GM12878 (cell line): Measurements from ENCODE around the gene PRKAR1A. TPM values are rescaled to one million over a fixed set of nuclear protein-coding genes. Genes with fewer than 3 reads are reported as not detected.

Experiments
- ATAC-seq: fragments of 200-7000 bp; cut with Tn5 transposase; 3 replicates; pipeline ENCODE4 v1.9.1; 2020; ENCODE audit warnings: mild to moderate bottlenecking, moderate library complexity
- BruUV-seq: library from RNA; stranded (reverse); fragments of 400-500 nt; replicated peaks from 2 replicates; lab custom pipeline; 2021; lab: Mats Ljungman, UMichigan
- CTCF ChIA-PET: fragments of 300-600 bp; sonication (Branson Sonifier 250); formaldehyde crosslinking; extraction: SDS; loops from one replicate; lab custom pipeline; 2021; ENCODE audit warnings: inconsistent platforms; lab: Yijun Ruan, JAX
- POLR2A ChIA-PET: fragments of 350-600 bp; formaldehyde crosslinking; extraction: SDS; loops from one replicate; lab custom pipeline; 2021; ENCODE audit warnings: inconsistent platforms; lab: Charles Lee
- RAD21 ChIA-PET: fragments of 300-600 bp; sonication (Branson Sonifier 250); formaldehyde crosslinking; loops from one replicate; lab custom pipeline; 2023; ENCODE audit warnings: antibody characterized with exemption; ENCODE audit not compliant: unreplicated experiment; lab: Charles Lee
- SMC1A ChIA-PET: fragments of 300-600 bp; sonication (Branson Sonifier 250); formaldehyde crosslinking; loops from one replicate; lab custom pipeline; 2023; ENCODE audit not compliant: unreplicated experiment, uncharacterized antibody; lab: Charles Lee
- DNase-seq: peaks from one replicate; pipeline ENCODE4 v3.0.0-alpha.2; 2011; ENCODE audit warnings: low read depth, low spot score
- FAIRE-seq: peaks from 3 replicates; lab custom pipeline; 2011; peaks lifted over from hg19 to GRCh38; lab: Jason Lieb, UNC
- H2AFZ ChIP-seq: 2 replicates; pipeline ENCODE4 v1.6.0; 2011; ENCODE audit warnings: low read depth, low read length, control low read depth; ENCODE audit not compliant: control insufficient read depth
- H3K27ac ChIP-seq: 2 replicates; pipeline ENCODE4 v1.5.1; 2011; ENCODE audit warnings: control low read depth; ENCODE audit not compliant: control insufficient read depth, insufficient read depth
- H3K27me3 ChIP-seq, 2 experiments: replicated peaks in 1 of 2; 2 replicates each; pipeline versions ENCODE4 v1.6.0 to v1.6.1; 2011; ENCODE audit warnings: low read length in 1 of 2; ENCODE audit not compliant: control insufficient read depth in 2 of 2, insufficient read depth in 2 of 2
- H3K36me3 ChIP-seq, 2 experiments: 2 replicates each; pipeline ENCODE4 v1.5.1; 2011; ENCODE audit warnings: low read length in 1 of 2; ENCODE audit not compliant: control insufficient read depth in 2 of 2, insufficient read depth in 2 of 2
- H3K4me1 ChIP-seq: 2 replicates; pipeline ENCODE4 v1.6.1; 2011; ENCODE audit warnings: mild to moderate bottlenecking, low read length, moderate library complexity, mixed read lengths; ENCODE audit not compliant: control insufficient read depth, insufficient read depth
- H3K4me2 ChIP-seq: 2 replicates; pipeline ENCODE4 v1.6.0; 2011; ENCODE audit warnings: control low read depth; ENCODE audit not compliant: control insufficient read depth, insufficient read depth
- H3K4me3 ChIP-seq: fragments of 200-600 bp; sonication (generic); 2 replicates; pipeline ENCODE4 v1.5.1; 2016
- H3K79me2 ChIP-seq: 2 replicates; pipeline ENCODE4 v1.6.0; 2011; ENCODE audit warnings: low read length; ENCODE audit not compliant: control insufficient read depth, insufficient read depth
- H3K9ac ChIP-seq: 2 replicates; pipeline ENCODE4 v1.8.0; 2011; ENCODE audit warnings: low read length, control low read depth, mixed read lengths; ENCODE audit not compliant: control insufficient read depth, insufficient read depth
- H3K9me3 ChIP-seq: replicated peaks from 3 replicates; pipeline ENCODE4 v1.5.1; 2011; ENCODE audit warnings: mild to moderate bottlenecking, low read length; ENCODE audit not compliant: control insufficient read depth, insufficient read depth
- H4K20me1 ChIP-seq: 2 replicates; pipeline ENCODE4 v1.6.0; 2011; ENCODE audit not compliant: control insufficient read depth, insufficient read depth
- DPF2 ChIP-seq: fragments of 450-650 bp; IDR thresholded peaks from 2 replicates; pipeline ENCODE4 v1.6.1; 2017; ENCODE audit warnings: mild to moderate bottlenecking
- FOXM1 ChIP-seq: IDR thresholded peaks from 2 replicates; pipeline ENCODE4 v1.6.1; 2012; ENCODE audit warnings: low read depth, mild to moderate bottlenecking, inconsistent platforms, low read length, moderate library complexity
- NR2C2 ChIP-seq: IDR thresholded peaks from 2 replicates; pipeline ENCODE4 v1.6.1; 2011; ENCODE audit warnings: borderline replicate concordance, low read depth; ENCODE audit not compliant: control insufficient read depth, insufficient read length
- POLR2AphosphoS2 ChIP-seq: IDR thresholded peaks from 2 replicates; pipeline ENCODE4 v1.6.1; 2011; ENCODE audit warnings: low read depth, mild to moderate bottlenecking, low read length, improper control_type of control experiment, moderate library complexity
- RUNX3 ChIP-seq: IDR thresholded peaks from 2 replicates; pipeline ENCODE4 v1.6.1; 2012; ENCODE audit warnings: low read length, inconsistent platforms
- SKIL ChIP-seq: fragments of 450-650 bp; IDR thresholded peaks from 2 replicates; pipeline ENCODE4 v1.6.1; 2017; ENCODE audit warnings: mild to moderate bottlenecking, low read depth, inconsistent platforms; ENCODE audit not compliant: poor library complexity, severe bottlenecking
- WGBS: methylation state at CpG from one replicate; pipeline ENCODE4 v1.1.6; 2016; ENCODE audit warnings: low lambda C conversion rate; ENCODE audit not compliant: insufficient replicate concordance, insufficient coverage; ENCODE audit errors: missing lambda C conversion rate; 5-methylcytosine and 5-hydroxymethylcytosine counted together
- in situ Hi-C: fragments of 300-500 bp; cut with MboI; formaldehyde crosslinking; loops from 9 replicates; pipeline ENCODE4 v1.14.3; 2018; ENCODE audit warnings: mixed read lengths
- intact Hi-C: fragments of 100-400 bp; cut with micrococcal nuclease; formaldehyde crosslinking; loops from one replicate; pipeline ENCODE4 v1.14.2; 2022; ENCODE audit not compliant: unreplicated experiment
- polyA plus RNA-seq, 11 experiments: library from polyadenylated mRNA; depleted of rRNA in 4 of 11; unstranded in 6 of 11; stranded (reverse) in 5 of 11; fragments of >200 nt; fragmentation: Nextera tagmentation in 4 of 11; fragmentation: Illumina TruSeq in 1 of 11; extraction: Ambion mirVana in 4 of 11; extraction: Trizol in 1 of 11; gene quantifications; 1 replicate in 1 of 11; 2 replicates in 10 of 11; pipeline versions ENCODE4 v1.2.1 to v1.2.3, GENCODE V29; 2011 to 2016; ENCODE audit warnings: inconsistent platforms in 2 of 11, missing spikeins in 2 of 11, low read depth in 1 of 11
- total RNA-seq, 4 experiments: library from RNA; depleted of rRNA in 3 of 4; stranded (reverse); fragments of >200 nt in 3 of 4; fragmentation: Illumina TruSeq in 1 of 4; extraction: Trizol in 1 of 4; gene quantifications; 2 replicates each; pipeline versions ENCODE4 v1.2.1 to v1.2.3, GENCODE V29; 2013 to 2021

The PRKAR1A gene
- total and polyA plus RNA-seq, 10 of the 15 experiments (the other 5 are each of a cell fraction or from before 2014, with no cell fraction given), result 29.1 to 200 (median 125) TPM

GRCh38 chr17:68531252-68531651, 19.0 kb downstream of the PRKAR1A start:
- Histone ChIP-seq H2AFZ (no peak overlapping the region), H3K36me3 (peaks cover 9 to 45% of the 10 kb centered on the region in 2 experiments), H3K9ac (no peak overlapping the region), H3K4me1 (no peaks in the 10 kb centered on the region), H3K79me2 (no peaks in the 10 kb centered on the region), H3K27me3 (no peaks in the 10 kb centered on the region), H3K4me2 (no peak overlapping the region), H3K4me3 (no peak overlapping the region), H3K27ac (no peak overlapping the region), H4K20me1 (no peaks in the 10 kb centered on the region), H3K9me3 (no peaks in the 10 kb centered on the region)
- intact Hi-C loops, result loop anchor here (5.0 kb wide), 1 partner anchor 701 kb away; no protein-coding TSS in a partner anchor
- BruUV-seq, result TSS peak; percentile 31
- FAIRE-seq (no peak), DNase-seq (no peak), ATAC-seq (no peak)
- POLR2A ChIA-PET, result interaction anchor here (0.5 kb wide), 1 partner anchor 224 kb away, joined by 3 read pairs; no protein-coding TSS in a partner anchor
- TF ChIP-seq FOXM1 (no peak), RUNX3 (no peak), NR2C2 (no peak)
- CTCF ChIA-PET, result interaction anchor here (1.5 kb wide), 1 partner anchor 34 kb away, joined by 3 read pairs; no protein-coding TSS in a partner anchor
- SMC1A ChIA-PET, result no interaction called here
- in situ Hi-C loops, result loop anchor here (10.0 kb wide), 1 partner anchor 714 kb away; no protein-coding TSS in a partner anchor
- RAD21 ChIA-PET, result interaction anchor here (1.4 kb wide), 1 partner anchor 16 kb away, joined by 3 read pairs; no protein-coding TSS in a partner anchor
- 98% methylated on average over 4 of the region's 4 CpGs for WGBS

- POLR2A ChIA-PET, result no interaction called here
- no peak overlapping the region for H3K27ac ChIP-seq
- no peaks in the 10 kb centered on the region for H3K79me2 ChIP-seq
- RAD21 ChIA-PET, result no interaction called here
- no peak for FAIRE-seq
- intact Hi-C loops, result loop anchor here (5.0 kb wide), 1 partner anchor 699 kb away; no protein-coding TSS in a partner anchor
- no peaks in the 10 kb centered on the region for H3K9me3 ChIP-seq
- H3K4me2 ChIP-seq, result no peak overlapping the region
- no peak overlapping the region for H3K4me3 ChIP-seq
- H2AFZ ChIP-seq, result no peak overlapping the region
- in situ Hi-C loops, result loop anchor here (10.0 kb wide), 1 partner anchor 712 kb away; no protein-coding TSS in a partner anchor
- no peak for DNase-seq
- H4K20me1 ChIP-seq, result no peaks in the 10 kb centered on the region
- no peak overlapping the region for H3K9ac ChIP-seq
- CTCF ChIA-PET, result interaction anchor here (1.0 kb wide), 1 partner anchor 14 kb away, joined by 3 read pairs; no protein-coding TSS in a partner anchor
- no TSS peak for BruUV-seq
- SMC1A ChIA-PET, result interaction anchor here (1.4 kb wide), 1 partner anchor 9 kb away, joined by 6 read pairs; no protein-coding TSS in a partner anchor
- TF ChIP-seq DPF2 (no peak), POLR2AphosphoS2 (no peak), SKIL (no peak), NR2C2 (no peak)
- no peak for ATAC-seq
- H3K36me3 ChIP-seq, result peaks cover 13 to 45% of the 10 kb centered on the region in 2 experiments
- H3K27me3 ChIP-seq, result no peaks in the 10 kb centered on the region
- 91% methylated on average over 3 of the region's 3 CpGs for WGBS
- H3K4me1 ChIP-seq, result no peaks in the 10 kb centered on the region
These were observed 20.6 kb downstream of the PRKAR1A start for GRCh38 chr17:68532826-68533225.
